ENCODE results near the gene MSH5.

GRCh38 chr6:31733734-31734133 lies 6.1 kb upstream of the MSH5 start:
- no peak for TF ChIP-seq CTCF (conservative IDR thresholded peaks at IDR 0.05; ENCODE audit: low read depth, low read length)
- no peak for TF ChIP-seq EZH2phosphoT487 (IDR thresholded peaks at IDR 0.05; ENCODE audit: borderline replicate concordance, low read length)
